Uterus (tissue), 4 donors: ENCODE measurements around the gene SDCCAG8. TPM values are rescaled to one million over a fixed set of nuclear protein-coding genes. Genes with fewer than 3 reads are reported as not detected.

Source experiments
- DNase-seq, 2 donors: peaks; one replicate each; pipeline ENCODE4 v3.0.0-alpha.2; 2019 to 2020
- H3K27ac ChIP-seq, 2 donors: fragments of 200-600 bp; sonication (generic); 1 replicate in 1 of 2; 2 replicates in 1 of 2; pipeline ENCODE4 v1.5.1; 2016 to 2018
- H3K27me3 ChIP-seq, 2 donors: fragments of 200-600 bp; sonication (generic); one replicate each; pipeline ENCODE4 v1.5.1; 2018 to 2019; ENCODE audit warnings: control low read depth in 1 of 2
- H3K36me3 ChIP-seq, 2 donors: fragments of 200-600 bp; sonication (generic); one replicate each; pipeline ENCODE4 v1.5.1; 2019; ENCODE audit warnings: control low read depth in 1 of 2
- H3K4me1 ChIP-seq, 2 donors: fragments of 200-600 bp; sonication (generic); one replicate each; pipeline ENCODE4 v1.5.1; 2018 to 2019; ENCODE audit warnings: control low read depth in 1 of 2
- H3K4me3 ChIP-seq, 2 donors: fragments of 200-600 bp; sonication (generic); 1 replicate in 1 of 2; 2 replicates in 1 of 2; pipeline ENCODE4 v1.5.1; 2018 to 2019; ENCODE audit warnings: mild to moderate bottlenecking in 1 of 2
- H3K9me3 ChIP-seq, 2 donors: fragments of 200-600 bp; sonication (generic); one replicate each; pipeline ENCODE4 v1.5.1; 2019; ENCODE audit warnings: control low read depth in 1 of 2
- POLR2A ChIP-seq, 2 donors: fragments of 450-650 bp; IDR thresholded peaks; one replicate each; pipeline ENCODE4 v1.6.1; 2016; ENCODE audit warnings: antibody characterized with exemption in 2 of 2, mild to moderate bottlenecking in 1 of 2, moderate library complexity in 1 of 2
- intact Hi-C: fragments of 100-400 bp; cut with DNase I; formaldehyde crosslinking; loops from one replicate; pipeline ENCODE4 v1.15.1; 2023; ENCODE audit warnings: low total_unique reads
- total RNA-seq, 4 donors: library from RNA; depleted of rRNA in 3 of 4; stranded (reverse); fragments of >200 nt in 3 of 4; gene quantifications; one replicate each; pipeline versions ENCODE4 v1.1.0 to v1.2.4, GENCODE V29; 2014 to 2023
- TF ChIP-seq, protein P1 (sequence below), 4 experiments: fragments of 200-600 bp in 2 of 4; fragments of 450-650 bp in 2 of 4; sonication (generic) in 2 of 4; IDR thresholded peaks; one replicate each; pipeline ENCODE4 v1.5.1; 2016 to 2019; ENCODE audit warnings: antibody characterized with exemption in 4 of 4, mild to moderate bottlenecking in 2 of 4, moderate library complexity in 1 of 4
- donor health status: DM: yes; HTN: yes; CAD: no.

Gene SDCCAG8
- total RNA-seq, 4 donors from 2014 or later = 19.2 to 54.8 (median 49.7) TPM

DNA sequence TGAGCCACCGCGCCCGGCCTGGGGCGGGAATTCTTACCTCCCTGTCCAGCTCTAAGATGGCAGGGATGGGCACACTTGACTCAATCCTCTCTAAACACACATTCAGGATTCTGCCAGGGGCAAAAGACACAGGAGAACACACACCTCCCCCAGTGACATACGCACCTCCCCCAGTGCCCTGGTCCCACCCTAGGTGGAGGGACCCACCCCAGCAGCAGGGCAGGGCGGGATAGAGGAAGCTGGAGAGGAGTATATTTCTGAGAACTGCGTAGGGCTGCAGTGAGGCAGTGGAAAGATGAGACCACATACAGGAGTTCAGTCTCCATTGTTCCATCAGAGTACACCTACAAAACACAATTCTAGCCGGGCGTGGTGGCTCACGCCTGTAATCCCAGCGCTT lies 92.5 kb downstream of the SDCCAG8 start:
- no peak overlapping the region for H3K4me3 ChIP-seq

DNA sequence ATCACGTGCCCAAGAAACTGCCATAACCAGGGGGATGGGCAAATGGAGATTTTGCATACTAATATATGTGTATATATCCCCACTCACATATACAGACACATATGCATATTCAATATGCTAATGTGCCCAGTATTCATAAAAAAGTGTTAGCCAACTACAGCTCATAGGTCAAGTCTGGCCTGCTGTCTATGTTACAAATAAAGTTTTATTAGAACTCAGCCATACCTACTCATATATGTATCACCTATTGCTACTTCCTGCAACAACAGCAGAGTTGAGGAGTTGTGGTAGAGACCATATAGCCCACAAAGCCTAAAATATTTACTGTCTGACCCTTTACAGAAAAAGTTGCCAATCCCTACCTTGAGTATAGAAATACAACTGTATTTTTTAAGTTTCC lies 93.3 kb downstream of the SDCCAG8 start:
- intact Hi-C loops = no loop called here
- Histone ChIP-seq H3K36me3 (no peaks in the 10 kb centered on the region), H3K4me1 (peaks cover 0 to 6% of the 10 kb centered on the region in 2 donors), H3K27ac (no peak overlapping the region), H3K27me3 (no peaks in the 10 kb centered on the region), H3K4me3 (no peak overlapping the region), H3K9me3 (no peaks in the 10 kb centered on the region)
- DNase-seq = no peak
- TF ChIP-seq, protein P1, sequence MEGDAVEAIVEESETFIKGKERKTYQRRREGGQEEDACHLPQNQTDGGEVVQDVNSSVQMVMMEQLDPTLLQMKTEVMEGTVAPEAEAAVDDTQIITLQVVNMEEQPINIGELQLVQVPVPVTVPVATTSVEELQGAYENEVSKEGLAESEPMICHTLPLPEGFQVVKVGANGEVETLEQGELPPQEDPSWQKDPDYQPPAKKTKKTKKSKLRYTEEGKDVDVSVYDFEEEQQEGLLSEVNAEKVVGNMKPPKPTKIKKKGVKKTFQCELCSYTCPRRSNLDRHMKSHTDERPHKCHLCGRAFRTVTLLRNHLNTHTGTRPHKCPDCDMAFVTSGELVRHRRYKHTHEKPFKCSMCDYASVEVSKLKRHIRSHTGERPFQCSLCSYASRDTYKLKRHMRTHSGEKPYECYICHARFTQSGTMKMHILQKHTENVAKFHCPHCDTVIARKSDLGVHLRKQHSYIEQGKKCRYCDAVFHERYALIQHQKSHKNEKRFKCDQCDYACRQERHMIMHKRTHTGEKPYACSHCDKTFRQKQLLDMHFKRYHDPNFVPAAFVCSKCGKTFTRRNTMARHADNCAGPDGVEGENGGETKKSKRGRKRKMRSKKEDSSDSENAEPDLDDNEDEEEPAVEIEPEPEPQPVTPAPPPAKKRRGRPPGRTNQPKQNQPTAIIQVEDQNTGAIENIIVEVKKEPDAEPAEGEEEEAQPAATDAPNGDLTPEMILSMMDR (IDR thresholded peaks at IDR 0.05) = no peak
- TF ChIP-seq POLR2A (IDR thresholded peaks at IDR 0.05) = no peak

More for the DNA sequence above, 92.5 kb downstream of the SDCCAG8 start:
- H3K36me3 ChIP-seq = no peaks in the 10 kb centered on the region
- no peak overlapping the region for H3K27ac ChIP-seq
- intact Hi-C loops = no loop called here
- H3K27me3 ChIP-seq = no peaks in the 10 kb centered on the region
- no peaks in the 10 kb centered on the region for H3K9me3 ChIP-seq
- DNase-seq = no peak
- no peaks in the 10 kb centered on the region for H3K4me1 ChIP-seq
- no peak for TF ChIP-seq POLR2A (IDR thresholded peaks at IDR 0.05)
- TF ChIP-seq, protein P1 (IDR thresholded peaks at IDR 0.05) = no peak

DNA sequence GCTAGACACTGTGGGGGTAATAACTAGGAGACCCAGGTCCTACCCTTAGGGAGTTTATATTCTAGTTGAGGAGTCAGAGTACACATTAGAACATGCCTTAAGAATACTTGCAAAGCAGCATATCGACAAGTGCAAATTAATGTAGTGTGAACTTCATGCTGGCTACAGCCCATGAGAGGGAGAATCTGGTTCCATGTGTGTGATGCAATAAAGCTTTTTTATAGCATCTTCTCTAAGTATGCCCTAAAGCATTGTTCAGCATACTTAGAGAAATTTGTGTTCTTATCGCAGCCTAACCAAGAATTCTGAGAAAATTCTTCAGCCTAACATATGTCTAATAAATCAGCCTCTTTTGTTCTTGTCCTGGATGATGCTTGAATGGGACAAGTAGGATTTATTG lies 95.5 kb downstream of the SDCCAG8 start:
- no peak for DNase-seq
- Histone ChIP-seq H3K36me3 (no peaks in the 10 kb centered on the region), H3K27ac (no peak overlapping the region), H3K4me3 (no peak overlapping the region), H3K9me3 (no peaks in the 10 kb centered on the region), H3K27me3 (no peaks in the 10 kb centered on the region), H3K4me1 (peaks cover 0 to 8% of the 10 kb centered on the region in 2 donors)
- intact Hi-C loops = no loop called here
- TF ChIP-seq, protein P1 (IDR thresholded peaks at IDR 0.05) = no peak
- TF ChIP-seq POLR2A (IDR thresholded peaks at IDR 0.05) = no peak

DNA sequence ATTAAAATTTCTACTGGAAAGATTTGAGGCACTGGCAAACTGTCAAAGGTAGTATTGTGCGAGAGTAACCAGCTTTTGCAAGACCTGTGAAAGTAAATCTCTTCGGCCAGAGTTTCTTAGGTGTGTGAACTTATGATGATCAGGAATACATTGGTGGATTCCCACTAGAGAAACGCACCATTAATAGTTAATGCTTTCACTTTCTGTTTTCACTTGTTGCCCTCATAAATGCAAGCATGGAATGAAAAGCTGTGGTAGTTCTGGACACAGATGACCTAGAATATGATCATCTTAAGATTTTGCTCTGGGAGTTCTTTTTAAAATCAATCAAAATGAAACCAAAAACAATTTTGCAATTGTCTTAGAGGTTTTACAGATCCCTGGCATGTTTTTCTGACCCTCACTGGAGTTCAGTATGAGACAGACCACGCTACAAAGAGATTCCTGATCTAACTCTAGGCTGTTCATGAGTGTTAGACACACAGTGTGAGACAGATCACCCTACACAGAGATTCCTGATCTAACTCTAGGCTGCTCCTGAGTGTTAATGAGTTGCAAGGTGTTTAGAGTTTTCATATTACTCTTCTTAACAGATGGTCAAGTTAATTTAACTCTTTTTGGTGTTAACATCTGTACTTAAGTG lies 98.8 kb downstream of the SDCCAG8 start:
- Histone ChIP-seq H3K4me1 (peaks cover 0 to 8% of the 10 kb centered on the region in 2 donors), H3K4me3 (peak overlapping the region; percentile 11 to 16), H3K27ac (peak overlapping the region; percentile 55 to 58), H3K27me3 (no peaks in the 10 kb centered on the region), H3K36me3 (no peaks in the 10 kb centered on the region), H3K9me3 (no peaks in the 10 kb centered on the region)
- TF ChIP-seq, protein P1 (IDR thresholded peaks at IDR 0.05) = no peak
- TF ChIP-seq POLR2A (IDR thresholded peaks at IDR 0.05) = no peak
- DNase-seq = no peak
- intact Hi-C loops = no loop called here

DNA sequence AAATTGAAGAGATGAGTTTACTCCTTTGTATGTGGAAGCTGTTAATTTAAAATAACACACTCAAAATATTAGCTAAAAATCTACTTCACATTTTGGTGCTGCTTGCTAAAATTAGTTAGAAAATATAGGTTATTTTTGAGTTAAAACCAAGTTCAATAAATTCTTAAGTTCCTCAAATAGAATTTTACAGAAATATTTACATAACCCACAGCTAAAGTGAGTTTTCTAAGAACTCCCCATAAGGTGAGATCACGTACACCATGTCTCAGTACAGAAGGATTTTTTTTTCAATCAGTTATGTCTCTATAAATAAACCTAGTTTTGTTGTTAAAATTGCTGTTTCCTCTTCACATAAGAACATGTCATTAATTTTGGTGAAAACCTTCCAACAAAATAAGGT lies 108.0 kb downstream of the SDCCAG8 start:
- TF ChIP-seq, protein P1 (IDR thresholded peaks at IDR 0.05) = no peak
- no peak for TF ChIP-seq POLR2A (IDR thresholded peaks at IDR 0.05)
- H3K9me3 ChIP-seq = no peaks in the 10 kb centered on the region
- no peak for DNase-seq
- no peaks in the 10 kb centered on the region for H3K27me3 ChIP-seq
- no peaks in the 10 kb centered on the region for H3K36me3 ChIP-seq
- no peak overlapping the region for H3K27ac ChIP-seq
- H3K4me1 ChIP-seq = no peaks in the 10 kb centered on the region
- intact Hi-C loops = no loop called here
- no peak overlapping the region for H3K4me3 ChIP-seq
